Lower leg skin (tissue), 4 donors: ENCODE results near the gene PROC. TPM values are rescaled to one million over a fixed set of nuclear protein-coding genes. Genes with fewer than 3 reads are reported as not detected.
A peak's percentile ranks its signal among the peaks of the same experiment; 100 is the strongest.

ENCODE experiments used
- DNase-seq, 2 donors: peaks; one replicate each; pipeline ENCODE4 v3.0.0-alpha.2; 2019; ENCODE audit warnings: low spot score in 2 of 2
- H3K4me3 ChIP-seq: fragments of 200-600 bp; sonication (generic); 2 replicates; pipeline ENCODE4 v1.5.1; 2017; ENCODE audit warnings: mild to moderate bottlenecking, low read depth; ENCODE audit not compliant: poor library complexity, severe bottlenecking
- CTCF ChIP-seq, 3 donors: fragments of 450-650 bp; IDR thresholded peaks; one replicate each; pipeline ENCODE4 v1.5.1; 2016; ENCODE audit warnings: antibody characterized with exemption in 3 of 3, mild to moderate bottlenecking in 3 of 3, moderate library complexity in 2 of 3
- POLR2A ChIP-seq, 2 donors: fragments of 450-650 bp; IDR thresholded peaks; one replicate each; pipeline ENCODE4 v1.6.1; 2016 to 2017; ENCODE audit warnings: antibody characterized with exemption in 2 of 2, mild to moderate bottlenecking in 1 of 2, moderate library complexity in 1 of 2
- WGBS, 2 donors: methylation state at CpG; one replicate each; pipeline ENCODE4 v1.1.5; 2018; 5-methylcytosine and 5-hydroxymethylcytosine counted together
- intact Hi-C: fragments of 100-400 bp; cut with DNase I; formaldehyde crosslinking; loops from one replicate; pipeline ENCODE4 v1.15.0; 2023; ENCODE audit warnings: low total_unique reads
- total RNA-seq, 4 donors: library from RNA; depleted of rRNA; stranded (reverse); fragments of >200 nt; gene quantifications; one replicate each; pipeline ENCODE4 v1.1.0, GENCODE V29; 2016

The PROC gene
- total RNA-seq, 4 donors from 2014 or later: not detected

DNA sequence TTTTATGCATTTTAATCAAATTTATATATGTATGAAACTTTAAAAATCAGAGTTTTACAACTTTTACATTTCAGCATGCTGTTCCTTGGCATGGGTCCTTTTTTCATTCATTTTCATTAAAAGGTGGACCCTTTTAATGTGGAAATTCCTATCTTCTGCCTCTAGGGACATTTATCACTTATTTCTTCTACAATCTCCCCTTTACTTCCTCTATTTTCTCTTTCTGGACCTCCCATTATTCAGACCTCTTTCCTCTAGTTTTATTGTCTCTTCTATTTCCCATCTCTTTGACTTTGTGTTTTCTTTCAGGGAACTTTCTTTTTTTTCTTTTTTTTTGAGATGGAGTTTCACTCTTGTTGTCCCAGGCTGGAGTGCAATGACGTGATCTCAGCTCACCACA, 5.7 kb downstream of the PROC start:
- TF ChIP-seq CTCF (IDR thresholded peaks at IDR 0.05) (no peak), POLR2A (IDR thresholded peaks at IDR 0.05) (no peak)
- intact Hi-C loops: no loop called here
- H3K4me3 ChIP-seq: no peak overlapping the region
- 48 to 56% methylated on average over 1 of the region's 1 CpG for whole genome bisulfite sequencing, 2 donors
- no peak for DNase-seq

DNA sequence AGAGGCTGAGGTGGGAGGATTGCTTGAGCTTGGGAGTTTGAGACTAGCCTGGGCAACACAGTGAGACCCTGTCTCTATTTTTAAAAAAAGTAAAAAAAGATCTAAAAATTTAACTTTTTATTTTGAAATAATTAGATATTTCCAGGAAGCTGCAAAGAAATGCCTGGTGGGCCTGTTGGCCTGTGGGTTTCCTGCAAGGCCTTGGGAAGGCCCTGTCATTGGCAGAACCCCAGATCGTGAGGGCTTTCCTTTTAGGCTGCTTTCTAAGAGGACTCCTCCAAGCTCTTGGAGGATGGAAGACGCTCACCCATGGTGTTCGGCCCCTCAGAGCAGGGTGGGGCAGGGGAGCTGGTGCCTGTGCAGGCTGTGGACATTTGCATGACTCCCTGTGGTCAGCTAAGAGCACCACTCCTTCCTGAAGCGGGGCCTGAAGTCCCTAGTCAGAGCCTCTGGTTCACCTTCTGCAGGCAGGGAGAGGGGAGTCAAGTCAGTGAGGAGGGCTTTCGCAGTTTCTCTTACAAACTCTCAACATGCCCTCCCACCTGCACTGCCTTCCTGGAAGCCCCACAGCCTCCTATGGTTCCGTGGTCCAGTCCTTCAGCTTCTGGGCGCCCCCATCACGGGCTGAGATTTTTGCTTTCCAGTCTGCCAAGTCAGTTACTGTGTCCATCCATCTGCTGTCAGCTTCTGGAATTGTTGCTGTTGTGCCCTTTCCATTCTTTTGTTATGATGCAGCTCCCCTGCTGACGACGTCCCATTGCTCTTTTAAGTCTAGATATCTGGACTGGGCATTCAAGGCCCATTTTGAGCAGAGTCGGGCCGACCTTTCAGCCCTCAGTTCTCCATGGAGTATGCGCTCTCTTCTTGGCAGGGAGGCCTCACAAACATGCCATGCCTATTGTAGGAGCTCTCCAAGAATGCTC, 6.6 kb downstream of the PROC start:
- no peak for TF ChIP-seq POLR2A (IDR thresholded peaks at IDR 0.05)
- no peak for TF ChIP-seq CTCF (IDR thresholded peaks at IDR 0.05)
- peak; percentile 14 to 77 for DNase-seq
- WGBS, 2 donors: 80 to 90% methylated on average over 12 to 13 of the region's 13 CpGs
- H3K4me3 ChIP-seq: no peak overlapping the region
- intact Hi-C loops: no loop called here

DNA sequence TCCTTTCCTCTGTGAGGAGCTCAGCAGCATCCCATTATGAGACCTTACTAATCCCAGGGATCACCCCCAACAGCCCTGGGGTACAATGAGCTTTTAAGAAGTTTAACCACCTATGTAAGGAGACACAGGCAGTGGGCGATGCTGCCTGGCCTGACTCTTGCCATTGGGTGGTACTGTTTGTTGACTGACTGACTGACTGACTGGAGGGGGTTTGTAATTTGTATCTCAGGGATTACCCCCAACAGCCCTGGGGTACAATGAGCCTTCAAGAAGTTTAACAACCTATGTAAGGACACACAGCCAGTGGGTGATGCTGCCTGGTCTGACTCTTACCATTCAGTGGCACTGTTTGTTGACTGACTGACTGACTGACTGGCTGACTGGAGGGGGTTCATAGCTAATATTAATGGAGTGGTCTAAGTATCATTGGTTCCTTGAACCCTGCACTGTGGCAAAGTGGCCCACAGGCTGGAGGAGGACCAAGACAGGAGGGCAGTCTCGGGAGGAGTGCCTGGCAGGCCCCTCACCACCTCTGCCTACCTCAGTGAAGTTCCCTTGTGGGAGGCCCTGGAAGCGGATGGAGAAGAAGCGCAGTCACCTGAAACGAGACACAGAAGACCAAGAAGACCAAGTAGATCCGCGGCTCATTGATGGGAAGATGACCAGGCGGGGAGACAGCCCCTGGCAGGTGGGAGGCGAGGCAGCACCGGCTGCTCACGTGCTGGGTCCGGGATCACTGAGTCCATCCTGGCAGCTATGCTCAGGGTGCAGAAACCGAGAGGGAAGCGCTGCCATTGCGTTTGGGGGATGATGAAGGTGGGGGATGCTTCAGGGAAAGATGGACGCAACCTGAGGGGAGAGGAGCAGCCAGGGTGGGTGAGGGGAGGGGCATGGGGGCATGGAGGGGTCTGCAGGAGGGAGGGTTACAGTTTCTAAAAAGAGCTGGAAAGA, 7.6 kb downstream of the PROC start:
- DNase-seq: peak in 1 of 2 donors; percentile 64
- intact Hi-C loops: no loop called here
- H3K4me3 ChIP-seq: no peak overlapping the region
- WGBS, 2 donors: 91 to 94% methylated on average over 16 of the region's 16 CpGs
- TF ChIP-seq CTCF (IDR thresholded peaks at IDR 0.05): no peak
- no peak for TF ChIP-seq POLR2A (IDR thresholded peaks at IDR 0.05)

- TF ChIP-seq CTCF (IDR thresholded peaks at IDR 0.05): no peak
- TF ChIP-seq POLR2A (IDR thresholded peaks at IDR 0.05): no peak
- intact Hi-C loops: no loop called here
- peak in 1 of 2 donors; percentile 79 for DNase-seq
- 90 to 91% methylated on average over 10 of the region's 10 CpGs for whole genome bisulfite sequencing, 2 donors
- H3K4me3 ChIP-seq: no peak overlapping the region
These were observed 8.5 kb downstream of the PROC start for GRCh38 chr2:127426501-127427354.

DNA sequence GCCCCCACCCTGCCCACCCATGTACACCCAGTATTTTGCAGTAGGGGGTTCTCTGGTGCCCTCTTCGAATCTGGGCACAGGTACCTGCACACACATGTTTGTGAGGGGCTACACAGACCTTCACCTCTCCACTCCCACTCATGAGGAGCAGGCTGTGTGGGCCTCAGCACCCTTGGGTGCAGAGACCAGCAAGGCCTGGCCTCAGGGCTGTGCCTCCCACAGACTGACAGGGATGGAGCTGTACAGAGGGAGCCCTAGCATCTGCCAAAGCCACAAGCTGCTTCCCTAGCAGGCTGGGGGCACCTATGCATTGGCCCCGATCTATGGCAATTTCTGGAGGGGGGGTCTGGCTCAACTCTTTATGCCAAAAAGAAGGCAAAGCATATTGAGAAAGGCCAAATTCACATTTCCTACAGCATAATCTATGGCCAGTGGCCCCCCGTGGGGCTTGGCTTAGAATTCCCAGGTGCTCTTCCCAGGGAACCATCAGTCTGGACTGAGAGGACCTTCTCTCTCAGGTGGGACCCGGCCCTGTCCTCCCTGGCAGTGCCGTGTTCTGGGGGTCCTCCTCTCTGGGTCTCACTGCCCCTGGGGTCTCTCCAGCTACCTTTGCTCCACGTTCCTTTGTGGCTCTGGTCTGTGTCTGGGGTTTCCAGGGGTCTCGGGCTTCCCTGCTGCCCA, 9.3 kb downstream of the PROC start:
- H3K4me3 ChIP-seq: no peak overlapping the region
- TF ChIP-seq POLR2A (IDR thresholded peaks at IDR 0.05) (no peak), CTCF (IDR thresholded peaks at IDR 0.05) (no peak)
- DNase-seq: peak in 1 of 2 donors; percentile 42
- intact Hi-C loops: no loop called here
- WGBS, 2 donors: 78 to 86% methylated on average over 7 of the region's 7 CpGs
